Right lobe of liver (tissue), 6 donors: Measurements from ENCODE around the gene GPR52. TPM values are rescaled to one million over a fixed set of nuclear protein-coding genes. Genes with fewer than 3 reads are reported as not detected.

Source experiments
- ATAC-seq, 4 donors: fragments of 200-7000 bp; cut with Tn5 transposase; one replicate each; pipeline ENCODE4 v1.9.1; 2020; ENCODE audit warnings: mild to moderate bottlenecking in 4 of 4, moderate library complexity in 4 of 4
- DNase-seq, 3 donors: peaks; one replicate each; pipeline ENCODE4 v3.0.0-alpha.2; 2020
- H3K27ac ChIP-seq, 3 donors: fragments of 200-600 bp; one replicate each; pipeline ENCODE4 v1.8.0; 2022
- H3K27me3 ChIP-seq, 2 donors: fragments of 200-600 bp; one replicate each; pipeline ENCODE4 v1.8.0; 2022
- H3K36me3 ChIP-seq, 4 donors: fragments of 200-600 bp; sonication (generic) in 1 of 4; one replicate each; pipeline versions ENCODE4 v1.5.1 to v1.8.0; 2017 to 2022; ENCODE audit warnings: control low read depth in 1 of 4
- H3K4me1 ChIP-seq, 4 donors: fragments of 200-600 bp; sonication (generic) in 1 of 4; one replicate each; pipeline versions ENCODE4 v1.5.1 to v1.8.0; 2017 to 2022; ENCODE audit warnings: control low read depth in 1 of 4
- H3K4me3 ChIP-seq, 3 donors: fragments of 200-600 bp; one replicate each; pipeline ENCODE4 v1.8.0; 2022
- H3K9me3 ChIP-seq, 4 donors: fragments of 200-600 bp; sonication (generic) in 1 of 4; one replicate each; pipeline versions ENCODE4 v1.5.1 to v1.8.0; 2017 to 2022; ENCODE audit warnings: control low read depth in 1 of 4
- CTCF ChIP-seq, 4 donors: fragments of 200-600 bp in 3 of 4; fragments of 450-650 bp in 1 of 4; IDR thresholded peaks; one replicate each; pipeline versions ENCODE4 v1.5.1 to v1.8.0; 2016 to 2022; ENCODE audit warnings: antibody characterized with exemption in 4 of 4, mild to moderate bottlenecking in 2 of 4
- POLR2A ChIP-seq: fragments of 450-650 bp; IDR thresholded peaks from one replicate; pipeline ENCODE4 v1.6.1; 2017; ENCODE audit warnings: antibody characterized with exemption, mild to moderate bottlenecking
- WGBS: methylation state at CpG from one replicate; pipeline ENCODE4 v1.1.6; 2018; ENCODE audit warnings: low coverage, low lambda C conversion rate; ENCODE audit not compliant: insufficient coverage; ENCODE audit errors: missing lambda C conversion rate; 5-methylcytosine and 5-hydroxymethylcytosine counted together
- intact Hi-C, 2 donors: fragments of 100-400 bp; cut with DNase I; formaldehyde crosslinking; loops; one replicate each; pipeline versions ENCODE4 v1.11.2 to v1.14.1; 2022
- total RNA-seq, 6 experiments: library from RNA; depleted of rRNA in 2 of 6; stranded (reverse); fragments of >200 nt in 2 of 6; fragmentation: NEBNext Ultra II Directional in 3 of 6; extraction: Animal tissue kit (Norgen Biotek cat#: 25700) in 3 of 6; gene quantifications; one replicate each; pipeline versions ENCODE4 v1.1.0 to v1.2.4, GENCODE V29; 2016 to 2023
- donor health status: DM: no; HTN: yes; CAD: no.
- donor health status: DM: no; HTN: no; CAD: no.
- donor health status: DM: no; HTN: no; CAD: no.
- donor health status: DM: no; HTN: yes; CAD: no.
- donor health status: DM: no; HTN: yes; CAD: no.

GPR52 gene
- total RNA-seq, 6 experiments from 2014 or later = 0.68 to 3.1 (median 0.87) TPM

DNA sequence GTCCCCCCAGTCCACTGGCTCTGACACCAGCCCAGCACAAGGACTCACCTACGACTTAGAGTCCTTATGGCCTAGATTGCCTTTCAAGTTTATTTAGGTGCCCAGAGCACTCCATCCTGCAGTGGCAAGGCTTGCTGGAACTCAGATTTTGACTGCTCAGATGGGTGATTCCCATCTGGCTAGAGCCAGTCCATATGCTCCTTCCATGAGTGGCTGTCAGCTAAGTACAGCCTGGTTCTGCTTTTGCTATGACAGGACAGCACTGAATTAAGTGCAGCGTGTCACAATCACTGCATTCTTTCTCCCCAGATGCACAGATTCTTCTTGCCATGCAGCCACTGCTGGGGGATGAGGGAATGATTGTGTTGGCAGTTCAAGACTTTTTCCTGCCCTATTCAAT is 43.8 kb downstream of the GPR52 start:
- Histone ChIP-seq H3K27ac (no peak overlapping the region), H3K27me3 (no peaks in the 10 kb centered on the region), H3K4me3 (no peak overlapping the region), H3K4me1 (no peaks in the 10 kb centered on the region), H3K36me3 (no peaks in the 10 kb centered on the region), H3K9me3 (no peaks in the 10 kb centered on the region)
- ATAC-seq (no peak), DNase-seq (no peak)
- intact Hi-C loops = no loop called here
- WGBS = no CpG with 5 or more reads among the region's 2 CpGs
- TF ChIP-seq POLR2A = no peak
- TF ChIP-seq CTCF (IDR thresholded peaks at IDR 0.05) = no peak

GRCh38 chr1:174497478-174497877 is 49.7 kb downstream of the GPR52 start:
- H3K4me1 ChIP-seq = no peaks in the 10 kb centered on the region
- H3K27me3 ChIP-seq = no peaks in the 10 kb centered on the region
- ATAC-seq = no peak
- H3K27ac ChIP-seq = no peak overlapping the region
- H3K36me3 ChIP-seq = no peaks in the 10 kb centered on the region
- no peak overlapping the region for H3K4me3 ChIP-seq
- DNase-seq = no peak
- H3K9me3 ChIP-seq = no peaks in the 10 kb centered on the region
- TF ChIP-seq CTCF (IDR thresholded peaks at IDR 0.05) = no peak
- TF ChIP-seq POLR2A = no peak
- intact Hi-C loops = no loop called here
